Glutamatergic neuron (in vitro differentiated cells): Measurements from ENCODE around the gene ANAPC1. TPM values are rescaled to one million over a fixed set of nuclear protein-coding genes. Genes with fewer than 3 reads are reported as not detected.
"Not testable (repeated sequence)": the region's sequence is repeated elsewhere in the genome, so short reads cannot be mapped to it uniquely, and the experiment has no call there.

ENCODE experiments used
- DNase-seq: peaks from one replicate; pipeline ENCODE4 v3.0.0; 2022
- H3K27ac Mint-ChIP-seq: one replicate; pipeline ENCODE4 v1.8.0; 2020; ENCODE audit warnings: mild to moderate bottlenecking, mixed read lengths, inconsistent platforms; ENCODE audit not compliant: unreplicated experiment
- H3K27me3 Mint-ChIP-seq: one replicate; pipeline ENCODE4 v1.8.0; 2020; ENCODE audit warnings: mild to moderate bottlenecking, moderate library complexity, mixed read lengths, inconsistent platforms; ENCODE audit not compliant: unreplicated experiment
- H3K36me3 Mint-ChIP-seq: one replicate; pipeline ENCODE4 v1.8.0; 2020; ENCODE audit warnings: mild to moderate bottlenecking, mixed read lengths, inconsistent platforms; ENCODE audit not compliant: unreplicated experiment
- H3K4me1 Mint-ChIP-seq: one replicate; pipeline ENCODE4 v1.8.0; 2020; ENCODE audit warnings: mild to moderate bottlenecking, low read depth, mixed read lengths, inconsistent platforms; ENCODE audit not compliant: unreplicated experiment
- H3K4me3 Mint-ChIP-seq: one replicate; pipeline ENCODE4 v1.8.0; 2020; ENCODE audit warnings: mild to moderate bottlenecking, mixed read lengths, inconsistent platforms; ENCODE audit not compliant: unreplicated experiment
- H3K9me3 Mint-ChIP-seq: one replicate; pipeline ENCODE4 v1.8.0; 2020; ENCODE audit warnings: mild to moderate bottlenecking, moderate library complexity, mixed read lengths, inconsistent platforms; ENCODE audit not compliant: unreplicated experiment
- total RNA-seq: library from RNA; stranded (reverse); fragmentation: NEBNext Ultra II Directional; extraction: Animal tissue kit (Norgen Biotek cat#: 25700); gene quantifications from one replicate; pipeline ENCODE4 v1.2.1, GENCODE V29; 2021; ENCODE audit not compliant: unreplicated experiment
- TF ChIP-seq, protein P1 (sequence below): fragments of 200-600 bp; sonication (generic); IDR thresholded peaks from one replicate; pipeline ENCODE4 v1.5.0; 2021; ENCODE audit not compliant: partially characterized antibody, unreplicated experiment

The ANAPC1 gene
- total RNA-seq, 1 donor from 2014 or later, result 33.4 TPM

DNA sequence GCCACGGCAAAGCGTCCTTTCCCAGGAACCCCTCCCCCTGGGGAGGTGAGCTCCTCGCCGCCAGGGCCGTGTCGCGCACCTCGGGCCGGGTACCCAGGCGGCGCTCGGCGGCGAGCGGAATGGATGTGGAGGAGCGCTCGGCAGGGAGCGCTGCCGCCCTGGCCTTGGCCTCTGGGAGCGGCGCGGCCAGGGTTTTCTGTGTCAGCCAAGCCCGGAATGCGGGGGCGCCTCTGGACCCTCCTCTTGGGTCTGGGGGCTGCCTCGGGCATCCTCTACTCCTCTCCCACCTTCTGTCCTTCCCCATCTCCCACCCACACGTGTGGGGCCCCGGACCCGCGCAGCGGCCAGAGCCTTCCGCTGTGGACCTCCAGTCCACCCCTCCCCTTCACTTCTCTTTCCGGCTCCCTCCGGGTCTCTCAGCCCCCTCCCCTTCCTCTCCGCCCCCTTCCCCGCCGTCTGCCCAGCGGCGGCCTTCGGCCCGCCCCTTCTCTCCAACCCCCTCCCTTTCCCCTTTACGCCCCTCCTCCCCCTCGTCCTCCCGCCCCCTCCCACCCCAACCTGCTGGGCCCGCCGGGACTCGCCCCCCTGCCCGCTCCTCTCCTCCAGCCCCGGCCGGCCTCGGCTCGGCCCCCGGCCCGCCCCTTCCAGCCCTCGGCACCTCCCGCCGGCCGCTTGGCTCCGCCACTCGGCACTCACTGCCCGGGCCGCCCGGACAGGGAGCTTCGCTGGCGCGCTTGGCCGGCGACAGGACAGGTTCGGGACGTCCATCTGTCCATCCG lies 14.1 kb upstream of the ANAPC1 start, which contains the start of gene MERTK:
MERTK (plus strand) TSS at position 684 of the 779 bp plus-strand sequence. CDS start 129 bp downstream, outside the sequence.
- H3K27ac Mint-ChIP-seq, result no peak within 1 kb of the TSS
- peaks cover 3% of the 10 kb centered on the region for H3K9me3 Mint-ChIP-seq
- peak; percentile 88 for DNase-seq
- peaks cover 3% of the 10 kb centered on the region for H3K27me3 Mint-ChIP-seq
- no peaks in the 10 kb centered on the region for H3K4me1 Mint-ChIP-seq
- TF ChIP-seq, protein P1, sequence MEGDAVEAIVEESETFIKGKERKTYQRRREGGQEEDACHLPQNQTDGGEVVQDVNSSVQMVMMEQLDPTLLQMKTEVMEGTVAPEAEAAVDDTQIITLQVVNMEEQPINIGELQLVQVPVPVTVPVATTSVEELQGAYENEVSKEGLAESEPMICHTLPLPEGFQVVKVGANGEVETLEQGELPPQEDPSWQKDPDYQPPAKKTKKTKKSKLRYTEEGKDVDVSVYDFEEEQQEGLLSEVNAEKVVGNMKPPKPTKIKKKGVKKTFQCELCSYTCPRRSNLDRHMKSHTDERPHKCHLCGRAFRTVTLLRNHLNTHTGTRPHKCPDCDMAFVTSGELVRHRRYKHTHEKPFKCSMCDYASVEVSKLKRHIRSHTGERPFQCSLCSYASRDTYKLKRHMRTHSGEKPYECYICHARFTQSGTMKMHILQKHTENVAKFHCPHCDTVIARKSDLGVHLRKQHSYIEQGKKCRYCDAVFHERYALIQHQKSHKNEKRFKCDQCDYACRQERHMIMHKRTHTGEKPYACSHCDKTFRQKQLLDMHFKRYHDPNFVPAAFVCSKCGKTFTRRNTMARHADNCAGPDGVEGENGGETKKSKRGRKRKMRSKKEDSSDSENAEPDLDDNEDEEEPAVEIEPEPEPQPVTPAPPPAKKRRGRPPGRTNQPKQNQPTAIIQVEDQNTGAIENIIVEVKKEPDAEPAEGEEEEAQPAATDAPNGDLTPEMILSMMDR, result peak; percentile 28
- H3K4me3 Mint-ChIP-seq, result peak within 1 kb of the TSS; percentile 91
- no peaks in the 10 kb centered on the region for H3K36me3 Mint-ChIP-seq

DNA sequence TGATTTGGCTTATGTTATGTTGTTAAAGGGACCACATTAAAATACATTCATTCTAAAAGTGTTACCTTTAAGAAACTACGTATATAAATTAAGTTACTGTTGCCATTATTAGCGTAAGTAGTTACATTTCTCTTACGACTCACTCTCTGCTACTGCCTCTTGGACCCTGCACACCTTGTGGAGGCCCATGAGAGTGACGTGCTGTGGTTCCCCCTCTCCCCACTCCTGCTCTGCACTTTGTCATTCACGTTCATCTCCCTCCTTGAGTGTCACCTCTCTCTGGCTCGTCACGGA lies 13.6 kb upstream of the ANAPC1 start:
- peaks cover 3% of the 10 kb centered on the region for H3K9me3 Mint-ChIP-seq
- H3K36me3 Mint-ChIP-seq, result no peaks in the 10 kb centered on the region
- TF ChIP-seq, protein P1, result no peak
- H3K27ac Mint-ChIP-seq, result no peak overlapping the region
- DNase-seq, result no peak
- H3K4me1 Mint-ChIP-seq, result no peaks in the 10 kb centered on the region
- peak overlapping the region; percentile 91 for H3K4me3 Mint-ChIP-seq
- peaks cover 3% of the 10 kb centered on the region for H3K27me3 Mint-ChIP-seq

DNA sequence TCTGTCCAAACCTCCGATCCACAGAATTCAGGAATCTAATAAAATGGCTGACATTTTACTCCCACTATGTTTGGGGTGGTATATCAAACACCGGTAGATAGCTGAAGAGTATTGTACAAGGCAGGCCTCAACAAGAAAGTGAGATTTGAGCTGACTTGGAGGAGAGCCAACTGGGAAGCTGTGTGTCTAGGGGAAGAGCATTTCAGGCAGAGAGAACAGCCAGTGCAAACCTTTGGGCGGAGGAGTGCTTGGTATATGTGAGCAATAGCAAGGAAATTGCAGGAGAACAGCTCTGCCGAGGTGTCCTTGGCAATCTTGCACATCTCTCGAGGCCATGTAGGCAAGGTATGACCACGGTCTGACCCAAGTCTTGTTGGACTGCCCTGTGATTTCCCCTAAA lies 12.6 kb upstream of the ANAPC1 start:
- H3K9me3 Mint-ChIP-seq, result peaks cover 3% of the 10 kb centered on the region
- TF ChIP-seq, protein P1, result no peak
- H3K4me3 Mint-ChIP-seq, result no peak overlapping the region
- H3K27ac Mint-ChIP-seq, result no peak overlapping the region
- no peak for DNase-seq
- peaks cover 3% of the 10 kb centered on the region for H3K27me3 Mint-ChIP-seq
- no peaks in the 10 kb centered on the region for H3K4me1 Mint-ChIP-seq
- H3K36me3 Mint-ChIP-seq, result no peaks in the 10 kb centered on the region

DNA sequence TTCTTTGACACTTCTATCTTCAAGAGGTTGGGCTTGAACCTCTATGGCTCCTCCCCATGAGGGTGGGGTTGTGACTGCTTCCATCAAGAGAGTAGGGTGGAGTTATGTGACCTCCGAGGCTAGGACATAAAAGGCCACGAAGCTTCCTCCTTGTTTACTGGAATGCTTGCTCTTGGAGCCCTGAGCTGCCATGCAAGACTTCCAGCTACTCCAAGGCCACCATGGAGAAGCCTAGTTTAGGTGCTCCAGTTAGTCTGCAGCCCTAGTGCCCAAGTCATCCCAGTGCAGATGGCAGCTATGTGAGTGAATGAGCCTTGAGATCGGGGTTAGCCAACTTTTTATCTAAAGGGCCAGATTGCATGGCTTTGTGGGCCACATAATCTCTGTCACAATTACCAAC lies 12.0 kb upstream of the ANAPC1 start:
- no peak for DNase-seq
- peaks cover 3% of the 10 kb centered on the region for H3K9me3 Mint-ChIP-seq
- peaks cover 3% of the 10 kb centered on the region for H3K27me3 Mint-ChIP-seq
- no peak overlapping the region for H3K27ac Mint-ChIP-seq
- TF ChIP-seq, protein P1, result no peak
- no peak overlapping the region for H3K4me3 Mint-ChIP-seq
- H3K36me3 Mint-ChIP-seq, result no peaks in the 10 kb centered on the region
- H3K4me1 Mint-ChIP-seq, result no peaks in the 10 kb centered on the region

DNA sequence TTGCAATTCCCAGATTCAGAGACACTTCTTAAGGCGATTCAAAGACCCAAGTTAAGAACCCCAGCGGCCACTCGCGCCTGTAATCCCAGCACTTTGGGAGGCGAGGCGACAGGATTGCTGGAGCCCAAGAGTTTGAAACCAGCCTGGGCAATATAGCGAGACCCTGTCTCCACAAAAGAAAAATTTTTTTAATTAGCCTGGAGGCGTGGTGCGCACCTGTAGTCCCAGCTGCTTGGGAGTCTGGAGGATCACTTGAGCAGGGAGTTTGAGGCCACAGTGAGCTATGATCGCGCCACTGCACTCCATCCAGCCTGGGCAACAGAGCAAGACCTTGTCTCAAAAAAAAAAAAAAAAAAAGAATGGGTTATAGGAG lies 585 bp upstream of the ANAPC1 start:
- peaks cover 2% of the 10 kb centered on the region for H3K9me3 Mint-ChIP-seq
- H3K4me1 Mint-ChIP-seq, result no peaks in the 10 kb centered on the region
- DNase-seq, result no peak
- H3K27me3 Mint-ChIP-seq, result peaks cover 2% of the 10 kb centered on the region
- TF ChIP-seq, protein P1, result no peak
- H3K27ac Mint-ChIP-seq, result peak overlapping the region; percentile 56
- H3K4me3 Mint-ChIP-seq, result peak overlapping the region; percentile 94
- H3K36me3 Mint-ChIP-seq, result no peaks in the 10 kb centered on the region

DNA sequence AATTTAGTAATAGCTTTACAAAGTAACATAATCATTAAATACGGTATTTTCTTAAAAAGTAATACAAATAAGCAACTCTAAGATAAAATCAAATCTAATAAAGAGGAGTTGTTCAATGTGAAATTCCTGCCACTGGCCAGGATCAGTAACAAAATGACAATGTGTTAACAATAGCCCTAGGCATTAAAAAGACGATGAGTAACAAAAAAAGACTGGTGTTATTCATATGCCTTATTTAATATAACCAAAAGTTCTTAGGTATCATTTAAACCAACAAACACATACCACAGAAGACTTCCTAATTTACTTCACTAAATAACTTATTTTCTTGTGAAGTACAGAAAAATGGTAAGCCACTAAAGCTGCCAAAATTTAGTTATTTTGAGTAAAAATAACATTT lies 11.2 kb downstream of the ANAPC1 start:
- H3K9me3 Mint-ChIP-seq, H3K27me3 Mint-ChIP-seq, H3K4me3 Mint-ChIP-seq, H3K27ac Mint-ChIP-seq, H3K36me3 Mint-ChIP-seq, DNase-seq, H3K4me1 Mint-ChIP-seq: not testable (repeated sequence)

DNA sequence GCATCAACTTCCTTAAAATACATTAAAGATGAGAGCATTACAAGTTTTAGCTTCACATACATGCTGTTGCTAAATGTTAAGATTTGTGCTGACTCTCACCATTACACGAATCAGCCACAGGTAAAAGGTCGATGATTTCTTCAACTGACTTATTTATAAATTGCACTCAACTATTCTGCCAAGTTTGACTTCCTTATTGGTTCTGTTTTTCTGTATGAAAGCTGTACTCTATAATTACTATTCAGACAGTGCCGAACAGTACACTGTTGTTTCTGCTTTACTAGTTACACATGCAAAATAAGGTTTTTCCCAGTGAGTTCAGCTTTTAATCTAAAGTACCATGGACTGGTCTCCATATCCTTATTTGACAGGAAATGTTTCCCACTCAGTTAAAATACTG lies 18.9 kb downstream of the ANAPC1 start:
- H3K27me3 Mint-ChIP-seq, H3K36me3 Mint-ChIP-seq, H3K4me3 Mint-ChIP-seq, H3K4me1 Mint-ChIP-seq, DNase-seq, H3K27ac Mint-ChIP-seq, H3K9me3 Mint-ChIP-seq: not testable (repeated sequence)

DNA sequence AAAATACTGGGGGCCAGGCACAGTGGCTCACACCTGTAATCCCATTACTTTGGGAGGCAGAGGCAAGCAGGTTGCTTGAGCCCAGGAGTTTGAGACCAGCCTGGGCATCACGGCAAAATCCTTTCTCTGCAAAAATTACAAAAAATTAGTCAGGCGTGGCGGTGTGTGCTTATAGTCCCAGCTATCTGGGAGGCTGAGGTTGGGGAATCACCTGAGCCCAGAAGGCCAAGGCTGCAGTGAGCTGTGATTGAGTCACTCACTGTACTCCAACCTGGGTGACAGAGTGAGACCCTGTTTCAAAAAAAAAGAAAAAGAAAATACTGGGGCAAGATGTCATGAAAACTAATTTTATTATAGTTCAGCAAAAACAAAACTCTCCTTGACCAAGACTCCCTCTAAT lies 24.0 kb downstream of the ANAPC1 start:
- H3K27ac Mint-ChIP-seq, H3K4me3 Mint-ChIP-seq, H3K9me3 Mint-ChIP-seq, H3K4me1 Mint-ChIP-seq, DNase-seq, H3K27me3 Mint-ChIP-seq, H3K36me3 Mint-ChIP-seq: not testable (repeated sequence)
